ENCODE measurements around the gene ACOXL. TPM values are rescaled to one million over a fixed set of nuclear protein-coding genes. Genes with fewer than 3 reads are reported as not detected.

Gene ACOXL
- total and polyA plus RNA-seq, 10 of the 15 experiments (the other 5 are each of a cell fraction or from before 2014, with no cell fraction given), result 0.05 to 1.3 (median 0.71) TPM

- no peak for TF ChIP-seq USF1 (IDR thresholded peaks at IDR 0.05; ENCODE audit: borderline replicate concordance, extremely low read length, insufficient read depth, low read depth, low read length)
- peak; percentile 80 for TF ChIP-seq ATF2 (IDR thresholded peaks at IDR 0.05; ENCODE audit: low read length)
- TF ChIP-seq SREBF1 (IDR thresholded peaks at IDR 0.05; ENCODE audit: low read length), result peak; percentile 60; the same call in 1 of the 2 replicates
- TF ChIP-seq NR2F1 (conservative IDR thresholded peaks at IDR 0.05), result peak; percentile 92
- TF ChIP-seq BCLAF1 (IDR thresholded peaks at IDR 0.05), result no peak
Observed at GRCh38 chr2:110748489-110748867, 16.1 kb downstream of the ACOXL start (continued).

- TF ChIP-seq NR2C1 (IDR thresholded peaks at IDR 0.05) (no peak), PKNOX1 (IDR thresholded peaks at IDR 0.05) (no peak), HDAC2 (IDR thresholded peaks at IDR 0.05) (no peak), ZNF687 (IDR thresholded peaks at IDR 0.05) (no peak), IKZF2 (IDR thresholded peaks at IDR 0.05) (no peak), USF2 (IDR thresholded peaks at IDR 0.05; ENCODE audit: borderline replicate concordance, low read depth, low read length) (no peak)
- Histone ChIP-seq H3K36me3 (ENCODE audit: control insufficient read depth in 2 of 2, insufficient read depth in 2 of 2, low read length in 1 of 2) (no peaks in the 10 kb centered on the region), H3K27me3 (replicated peaks in 1 of 2; ENCODE audit: control insufficient read depth in 2 of 2, insufficient read depth in 2 of 2, low read length in 1 of 2) (no peaks in the 10 kb centered on the region), H3K4me1 (ENCODE audit: control insufficient read depth, insufficient read depth, low read length) (peaks cover 15% of the 10 kb centered on the region; the same call in 1 of the 2 replicates), H4K20me1 (ENCODE audit: control insufficient read depth, insufficient read depth) (no peaks in the 10 kb centered on the region), H3K79me2 (ENCODE audit: control insufficient read depth, insufficient read depth, low read length) (no peaks in the 10 kb centered on the region), H3K27ac (ENCODE audit: control insufficient read depth, insufficient read depth) (no peak overlapping the region), H3K4me2 (ENCODE audit: control insufficient read depth, insufficient read depth) (no peak overlapping the region), H3K4me3 (no peak overlapping the region), H2AFZ (ENCODE audit: control insufficient read depth, low read depth, low read length) (no peak overlapping the region), H3K9ac (ENCODE audit: control insufficient read depth, insufficient read depth, low read length) (no peak overlapping the region), H3K9me3 (replicated peaks; ENCODE audit: control insufficient read depth, insufficient read depth, low read length) (no peaks in the 10 kb centered on the region)
- ChIA-PET RAD21 (ENCODE audit: unreplicated experiment) (interaction anchor here (4.7 kb wide), 1 partner anchor 75 kb away, joined by 53 read pairs; the partner anchor contains the start of gene BUB1), POLR2A (no interaction called here), SMC1A (ENCODE audit: uncharacterized antibody, unreplicated experiment) (interaction anchor here (15.0 kb wide), 1 partner anchor 77 kb away, joined by 251 read pairs; the partner anchor contains the start of gene BUB1), CTCF (no interaction called here)
- in situ Hi-C loops (cut with MboI) (no loop called here), intact Hi-C loops (cut with micrococcal nuclease; ENCODE audit: unreplicated experiment) (no loop called here)
- no TSS peak for BruUV-seq (replicated peaks)
- 75% methylated on average over 3 of the region's 3 CpGs for WGBS (ENCODE audit: insufficient coverage, insufficient replicate concordance, low lambda C conversion rate, missing lambda C conversion rate)
- no peak for ATAC-seq
- no peak for FAIRE-seq
- DNase-seq (ENCODE audit: low read depth, low spot score), result no peak
Observed at GRCh38 chr2:110751642-110752041, 19.3 kb downstream of the ACOXL start.

All from GM12878 (cell line).